ENCODE results near the gene HERPUD2. TPM values are rescaled to one million over a fixed set of nuclear protein-coding genes. Genes with fewer than 3 reads are reported as not detected.
A peak's percentile ranks its signal among the peaks of the same experiment; 100 is the strongest.

The HERPUD2 gene
- polyA plus RNA-seq, 1 of the 3 experiments (the other 2 are of a cell fraction): 39.2 TPM

- peak overlapping the region; percentile 96 for H3K9ac ChIP-seq
- peak; percentile 40 for DNase-seq
- peak overlapping the region; percentile 98 for H3K4me2 ChIP-seq
- H3K36me3 ChIP-seq (replicated peaks in 1 of 2; ENCODE audit: control insufficient read depth in 1 of 2, insufficient read depth in 2 of 2, low read length in 1 of 2): peaks cover 15 to 35% of the 10 kb centered on the region in 2 experiments
- peak overlapping the region; percentile 87 to 89 for H3K27ac ChIP-seq (ENCODE audit: low read depth in 2 of 2, low read length in 1 of 2)
- ChIA-PET CTCF (interaction anchor here (1.3 to 8.6 kb wide), 7 partner anchors 9 to 290 kb away, joined by 3 to 104 read pairs (median 10); partner anchors contain the start of gene SEPTIN7), POLR2A (interaction anchor here (0.7 to 3.1 kb wide), 3 partner anchors 105 to 606 kb away, joined by 3 to 27 read pairs (median 5); partner anchors contain the start of gene SEPTIN7)
- no peaks in the 10 kb centered on the region for H3K9me2 ChIP-seq
- TF ChIP-seq RCOR1 (IDR thresholded peaks at IDR 0.05; ENCODE audit: low read length): no peak
- no peak for TF ChIP-seq GABPA (IDR thresholded peaks at IDR 0.05; ENCODE audit: low read depth)
- no peak for TF ChIP-seq RFX5 (IDR thresholded peaks at IDR 0.05; ENCODE audit: low read length)
- TF ChIP-seq JUND (IDR thresholded peaks at IDR 0.05): no peak
- TF ChIP-seq, protein P1, sequence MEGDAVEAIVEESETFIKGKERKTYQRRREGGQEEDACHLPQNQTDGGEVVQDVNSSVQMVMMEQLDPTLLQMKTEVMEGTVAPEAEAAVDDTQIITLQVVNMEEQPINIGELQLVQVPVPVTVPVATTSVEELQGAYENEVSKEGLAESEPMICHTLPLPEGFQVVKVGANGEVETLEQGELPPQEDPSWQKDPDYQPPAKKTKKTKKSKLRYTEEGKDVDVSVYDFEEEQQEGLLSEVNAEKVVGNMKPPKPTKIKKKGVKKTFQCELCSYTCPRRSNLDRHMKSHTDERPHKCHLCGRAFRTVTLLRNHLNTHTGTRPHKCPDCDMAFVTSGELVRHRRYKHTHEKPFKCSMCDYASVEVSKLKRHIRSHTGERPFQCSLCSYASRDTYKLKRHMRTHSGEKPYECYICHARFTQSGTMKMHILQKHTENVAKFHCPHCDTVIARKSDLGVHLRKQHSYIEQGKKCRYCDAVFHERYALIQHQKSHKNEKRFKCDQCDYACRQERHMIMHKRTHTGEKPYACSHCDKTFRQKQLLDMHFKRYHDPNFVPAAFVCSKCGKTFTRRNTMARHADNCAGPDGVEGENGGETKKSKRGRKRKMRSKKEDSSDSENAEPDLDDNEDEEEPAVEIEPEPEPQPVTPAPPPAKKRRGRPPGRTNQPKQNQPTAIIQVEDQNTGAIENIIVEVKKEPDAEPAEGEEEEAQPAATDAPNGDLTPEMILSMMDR (IDR thresholded peaks at IDR 0.05): no peak
- no peak for TF ChIP-seq GATA2 (CRISPR knock-in tag; IDR thresholded peaks at IDR 0.05)
- no peak for TF ChIP-seq USF1 (IDR thresholded peaks at IDR 0.05; ENCODE audit: borderline replicate concordance, low read depth)
- TF ChIP-seq EZH2phosphoT487 (IDR thresholded peaks at IDR 0.05; ENCODE audit: borderline replicate concordance, low read depth): no peak
- TF ChIP-seq POLR2AphosphoS5 (IDR thresholded peaks at IDR 0.05; ENCODE audit: low read depth, low read length): no peak
- no peak for TF ChIP-seq MAX (IDR thresholded peaks at IDR 0.05; ENCODE audit: low read depth)
- TF ChIP-seq ELF1 (IDR thresholded peaks at IDR 0.05): no peak
- no peak for TF ChIP-seq EP300 (IDR thresholded peaks at IDR 0.05; ENCODE audit: borderline replicate concordance in 1 of 2, low read depth in 1 of 2, low read length in 1 of 2)
- TF ChIP-seq PBX3 (IDR thresholded peaks at IDR 0.05): no peak
- TF ChIP-seq, protein P2, sequence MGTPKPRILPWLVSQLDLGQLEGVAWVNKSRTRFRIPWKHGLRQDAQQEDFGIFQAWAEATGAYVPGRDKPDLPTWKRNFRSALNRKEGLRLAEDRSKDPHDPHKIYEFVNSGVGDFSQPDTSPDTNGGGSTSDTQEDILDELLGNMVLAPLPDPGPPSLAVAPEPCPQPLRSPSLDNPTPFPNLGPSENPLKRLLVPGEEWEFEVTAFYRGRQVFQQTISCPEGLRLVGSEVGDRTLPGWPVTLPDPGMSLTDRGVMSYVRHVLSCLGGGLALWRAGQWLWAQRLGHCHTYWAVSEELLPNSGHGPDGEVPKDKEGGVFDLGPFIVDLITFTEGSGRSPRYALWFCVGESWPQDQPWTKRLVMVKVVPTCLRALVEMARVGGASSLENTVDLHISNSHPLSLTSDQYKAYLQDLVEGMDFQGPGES (IDR thresholded peaks at IDR 0.05; ENCODE audit: low read depth, low read length): no peak
- no peak for TF ChIP-seq SIN3A (IDR thresholded peaks at IDR 0.05; ENCODE audit: borderline replicate concordance, low read depth, low read length)
- TF ChIP-seq MXI1 (IDR thresholded peaks at IDR 0.05; ENCODE audit: low read depth, low read length): no peak
- no peak for TF ChIP-seq USF2 (IDR thresholded peaks at IDR 0.05; ENCODE audit: borderline replicate concordance, low read depth, low read length)
- TF ChIP-seq MEF2A (IDR thresholded peaks at IDR 0.05; ENCODE audit: borderline replicate concordance, low read depth): no peak
- peak overlapping the region; percentile 92 to 100 for H3K4me3 ChIP-seq (ENCODE audit: low read depth in 2 of 2, low read length in 1 of 2)
- H4K20me1 ChIP-seq (ENCODE audit: insufficient read depth): peaks cover 7% of the 10 kb centered on the region; the same call in 1 of the 2 replicates
- peaks cover 4% of the 10 kb centered on the region for H3F3A ChIP-seq (replicated peaks; ENCODE audit: insufficient read depth)
- peaks cover 14 to 37% of the 10 kb centered on the region in 2 experiments; a peak in 3 of 4 replicates for H3K4me1 ChIP-seq (ENCODE audit: control insufficient read depth in 1 of 2, insufficient read depth in 2 of 2, low read depth in 1 of 2, low read length in 1 of 2)
- H3K79me2 ChIP-seq (ENCODE audit: insufficient read depth): peaks cover 52% of the 10 kb centered on the region
- H3K27me3 ChIP-seq (ENCODE audit: insufficient read depth): no peaks in the 10 kb centered on the region
- H2AFZ ChIP-seq (ENCODE audit: low read depth): peak overlapping the region; percentile 99
- WGBS (ENCODE audit: low lambda C conversion rate): 7% methylated on average over 10 of the region's 10 CpGs
- no peaks in the 10 kb centered on the region for H3K9me3 ChIP-seq
Observed at GRCh38 chr7:35695473-35695850, 527 bp upstream of the HERPUD2 start.
